GM23338 (cell line): ENCODE data around the gene ANKRD31. TPM values are rescaled to one million over a fixed set of nuclear protein-coding genes. Genes with fewer than 3 reads are reported as not detected.
"Not testable (repeated sequence)": the region's sequence is repeated elsewhere in the genome, so short reads cannot be mapped to it uniquely, and the experiment has no call there.

ENCODE experiments used
- ATAC-seq: fragments of 200-7000 bp; cut with Tn5 transposase; 3 replicates; pipeline ENCODE4 v1.9.1; 2020
- DNase-seq: peaks from one replicate; pipeline ENCODE4 v3.0.0-alpha.2; 2015; ENCODE audit warnings: low spot score
- H2AFZ ChIP-seq: fragments of 200-600 bp; sonication (generic); 2 replicates; pipeline ENCODE4 v1.8.0; 2016; ENCODE audit warnings: antibody characterized with exemption, mild to moderate bottlenecking, moderate library complexity
- H3F3A ChIP-seq: fragments of 200-600 bp; sonication (generic); replicated peaks from 2 replicates; pipeline ENCODE4 v1.8.0; 2017; ENCODE audit warnings: antibody characterized with exemption, mixed run types, low read depth
- H3K27ac ChIP-seq: fragments of 200-600 bp; sonication (generic); 2 replicates; pipeline ENCODE4 v1.6.1; 2016; ENCODE audit warnings: low read depth
- H3K27me3 ChIP-seq: fragments of 200-600 bp; sonication (generic); 2 replicates; pipeline ENCODE4 v1.8.0; 2016; ENCODE audit warnings: mild to moderate bottlenecking, mixed run types, moderate library complexity; ENCODE audit not compliant: insufficient read depth
- H3K36me3 ChIP-seq: fragments of 200-600 bp; sonication (generic); 2 replicates; pipeline ENCODE4 v1.8.0; 2016; ENCODE audit warnings: mild to moderate bottlenecking; ENCODE audit not compliant: insufficient read depth
- H3K4me1 ChIP-seq: fragments of 200-600 bp; sonication (generic); 2 replicates; pipeline ENCODE4 v1.8.0; 2016; ENCODE audit warnings: mild to moderate bottlenecking, moderate library complexity; ENCODE audit not compliant: insufficient read depth
- H3K4me2 ChIP-seq: fragments of 200-600 bp; sonication (generic); 2 replicates; pipeline ENCODE4 v1.7.1; 2017; ENCODE audit warnings: mixed run types
- H3K4me3 ChIP-seq: fragments of 200-600 bp; sonication (generic); 2 replicates; pipeline ENCODE4 v1.6.1; 2016; ENCODE audit warnings: mixed run types
- H3K79me2 ChIP-seq: fragments of 200-600 bp; sonication (generic); replicated peaks from 2 replicates; pipeline ENCODE4 v1.8.0; 2017; ENCODE audit warnings: mild to moderate bottlenecking; ENCODE audit not compliant: insufficient read depth
- H3K9me2 ChIP-seq: fragments of 200-600 bp; sonication (generic); 2 replicates; pipeline ENCODE4 v1.8.0; 2017; ENCODE audit not compliant: insufficient read depth
- H4K20me1 ChIP-seq: fragments of 200-600 bp; sonication (generic); replicated peaks from 2 replicates; pipeline ENCODE4 v1.8.0; 2017; ENCODE audit warnings: mild to moderate bottlenecking; ENCODE audit not compliant: insufficient read depth
- H3K27ac Mint-ChIP-seq: 2 replicates; pipeline ENCODE4 v1.8.0; 2020; ENCODE audit warnings: inconsistent platforms, mild to moderate bottlenecking, moderate library complexity, mixed read lengths
- H3K27me3 Mint-ChIP-seq: 3 replicates; pipeline ENCODE4 v1.8.0; 2022; ENCODE audit warnings: low read depth, mild to moderate bottlenecking, moderate library complexity, mixed read lengths, inconsistent platforms; ENCODE audit not compliant: insufficient read depth, poor library complexity
- H3K36me3 Mint-ChIP-seq: 3 replicates; pipeline ENCODE4 v1.8.0; 2021; ENCODE audit warnings: low read depth, mild to moderate bottlenecking, inconsistent platforms, moderate library complexity, mixed read lengths
- H3K4me1 Mint-ChIP-seq: 3 replicates; pipeline ENCODE4 v1.8.0; 2020; ENCODE audit warnings: mild to moderate bottlenecking, inconsistent platforms, mixed read lengths
- H3K4me3 Mint-ChIP-seq: 3 replicates; pipeline ENCODE4 v1.8.0; 2021; ENCODE audit warnings: moderate library complexity, mild to moderate bottlenecking, inconsistent platforms, mixed read lengths
- H3K9me3 Mint-ChIP-seq: 3 replicates; pipeline ENCODE4 v1.8.0; 2020; ENCODE audit warnings: moderate library complexity, mild to moderate bottlenecking, inconsistent platforms, mixed read lengths
- CTCF ChIP-seq, 2 experiments: fragments of 200-600 bp in 1 of 2; sonication (generic) in 1 of 2; conservative IDR thresholded peaks; 2 replicates each; pipeline versions ENCODE4 v1.5.1 to v1.6.1; 2016 to 2017; ENCODE audit warnings: antibody characterized with exemption in 2 of 2, low read depth in 2 of 2, mild to moderate bottlenecking in 2 of 2, moderate library complexity in 1 of 2
- ETS1 ChIP-seq: IDR thresholded peaks from 2 replicates; pipeline ENCODE4 v1.6.1; 2016; ENCODE audit warnings: antibody characterized with exemption
- REST ChIP-seq: IDR thresholded peaks from one replicate; pipeline ENCODE4 v1.6.1; 2018; ENCODE audit warnings: antibody characterized with exemption; ENCODE audit not compliant: unreplicated experiment
- polyA plus RNA-seq: library from polyadenylated mRNA; unstranded; fragments of >200 nt; fragmentation: Nextera tagmentation; extraction: Ambion mirVana; gene quantifications from 2 replicates; pipeline ENCODE4 v1.2.1, GENCODE V29; 2016
- total RNA-seq: library from RNA; depleted of rRNA; stranded (reverse); fragments of >200 nt; shearing (Covaris generic); gene quantifications from 2 replicates; pipeline ENCODE4 v1.2.3, GENCODE V29; 2014

ANKRD31 gene
- total and polyA plus RNA-seq, 2 experiments from 2014 or later = 0.18 to 0.59 TPM

GRCh38 chr5:75270605-75271004 is 33.9 kb upstream of the ANKRD31 start:
- Mint-ChIP-seq H3K27me3 (peaks cover 12% of the 10 kb centered on the region), H3K36me3 (peaks cover 48% of the 10 kb centered on the region), H3K9me3 (peaks cover 44% of the 10 kb centered on the region)
- not testable (repeated sequence) for H3K36me3 ChIP-seq, H3K4me3 ChIP-seq, H4K20me1 ChIP-seq, DNase-seq, H3K9me2 ChIP-seq, H3K79me2 ChIP-seq, H3K4me2 ChIP-seq, H3K27me3 ChIP-seq, H3K4me3 Mint-ChIP-seq, H3K27ac Mint-ChIP-seq, H3F3A ChIP-seq, ATAC-seq, H3K27ac ChIP-seq, H3K4me1 Mint-ChIP-seq, H2AFZ ChIP-seq
- peaks cover 10% of the 10 kb centered on the region for H3K4me1 ChIP-seq

- peaks cover 2% of the 10 kb centered on the region; the same call in 2 of the 3 replicates for H3K4me1 Mint-ChIP-seq
- peaks cover 19% of the 10 kb centered on the region for H3K36me3 Mint-ChIP-seq
- Histone ChIP-seq H3K27ac (no peak overlapping the region), H3K9me2 (no peaks in the 10 kb centered on the region), H4K20me1 (no peaks in the 10 kb centered on the region), H2AFZ (no peak overlapping the region), H3K27me3 (no peaks in the 10 kb centered on the region), H3K4me1 (no peaks in the 10 kb centered on the region), H3K36me3 (no peaks in the 10 kb centered on the region), H3F3A (no peaks in the 10 kb centered on the region), H3K4me3 (no peak overlapping the region), H3K4me2 (no peak overlapping the region), H3K79me2 (no peaks in the 10 kb centered on the region)
- peaks cover 24% of the 10 kb centered on the region for H3K9me3 Mint-ChIP-seq
- DNase-seq (peak; percentile 80), ATAC-seq (peak; percentile 66)
- H3K27me3 Mint-ChIP-seq = peaks cover 6% of the 10 kb centered on the region
- H3K4me3 Mint-ChIP-seq = no peak overlapping the region
- TF ChIP-seq ETS1 (no peak), CTCF (conservative IDR thresholded peaks at IDR 0.05; ENCODE audit: low read depth in 2 of 2) (peak; percentile 67 to 80), REST (no peak)
- no peak overlapping the region for H3K27ac Mint-ChIP-seq
Measured at GRCh38 chr5:75265731-75266130, 29.1 kb upstream of the ANKRD31 start.
